KG1 (cell line): Measurements from ENCODE around the gene RPL22L1.
"Not testable (repeated sequence)": the region's sequence is repeated elsewhere in the genome, so short reads cannot be mapped to it uniquely, and the experiment has no call there.

ENCODE experiments used
- DNase-seq: peaks from one replicate; lab custom pipeline; 2025; lab: John Stamatoyannopoulos, UW

RPL22L1 gene

DNA sequence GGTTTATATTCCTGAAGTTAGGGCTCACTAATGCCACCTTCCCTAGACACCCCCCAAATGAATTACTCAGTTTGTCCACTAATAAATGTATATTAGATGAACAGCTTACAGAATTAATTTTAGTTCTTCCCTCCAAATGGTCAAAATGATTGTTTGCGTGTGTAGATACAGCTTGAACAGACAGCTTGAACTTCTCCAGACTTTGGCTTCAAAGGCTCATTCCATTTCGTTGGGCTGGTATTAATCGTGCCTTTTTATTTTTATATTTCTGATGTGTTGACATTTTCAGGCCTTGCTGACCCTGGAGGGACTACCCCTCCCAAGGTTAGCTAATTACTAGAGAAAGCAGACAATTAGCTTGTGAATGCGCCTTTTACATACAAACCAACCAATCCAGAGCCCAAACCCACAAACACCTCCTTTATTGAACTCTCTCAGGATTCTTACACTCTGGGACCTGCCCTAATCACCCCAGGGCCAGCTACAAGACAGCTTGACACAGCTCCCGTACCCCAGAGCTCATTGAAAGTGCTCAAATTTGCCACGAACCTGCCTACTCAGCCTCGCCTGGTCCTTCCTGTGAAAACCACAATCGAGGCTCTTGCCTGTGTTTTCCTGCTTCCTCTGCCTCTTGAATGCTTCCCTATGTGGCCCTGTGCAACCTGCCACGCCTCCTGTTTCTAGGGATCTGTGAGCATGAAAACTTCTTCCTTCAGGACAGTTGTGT lies 40.3 kb downstream of the RPL22L1 start:
- DNase-seq: no peak

DNA sequence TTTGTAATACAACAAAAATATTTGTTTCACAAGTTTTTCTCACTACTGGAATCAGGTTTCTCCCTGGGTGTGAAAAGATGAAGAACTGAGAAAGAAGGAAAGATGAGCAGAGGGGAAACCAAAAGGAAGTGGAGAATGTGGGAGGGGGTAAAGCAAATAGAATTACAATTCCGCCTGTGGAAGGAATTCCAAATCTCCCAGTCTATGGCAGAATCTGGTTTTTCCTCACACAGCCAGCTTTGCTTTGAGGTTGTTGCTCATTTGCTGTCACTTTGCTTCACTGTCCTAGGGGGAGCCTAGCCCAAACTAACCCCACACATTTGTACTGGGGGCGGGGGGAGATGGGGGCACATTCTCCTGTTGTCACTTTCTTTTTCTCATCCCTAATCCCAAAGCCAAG lies 43.9 kb downstream of the RPL22L1 start:
- no peak for DNase-seq

GRCh38 chr3:170823562-170823961 lies 46.4 kb downstream of the RPL22L1 start:
- DNase-seq: not testable (repeated sequence)

- not testable (repeated sequence) for DNase-seq
Observed at GRCh38 chr3:170818325-170818724, 51.7 kb downstream of the RPL22L1 start.

DNA sequence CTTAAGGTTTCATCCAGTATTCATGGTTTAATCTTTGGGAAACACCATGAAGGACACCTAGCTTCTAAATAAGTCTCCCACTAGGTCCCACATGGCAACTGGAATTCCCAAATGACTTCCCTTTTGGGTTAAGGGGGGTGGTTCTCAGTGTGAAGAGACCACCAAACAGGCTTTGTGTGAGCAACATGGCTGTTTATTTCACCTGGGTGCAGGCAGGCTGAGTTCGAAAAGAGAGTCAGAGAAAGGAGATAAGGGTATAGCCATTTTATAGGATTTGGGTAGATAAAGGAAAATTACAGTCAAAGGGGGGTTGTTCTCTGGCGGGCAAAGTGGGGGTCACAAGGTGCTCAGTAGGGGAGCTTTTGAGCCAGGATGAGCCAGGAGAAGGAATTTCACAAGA lies 52.5 kb downstream of the RPL22L1 start:
- DNase-seq: not testable (repeated sequence)

DNA sequence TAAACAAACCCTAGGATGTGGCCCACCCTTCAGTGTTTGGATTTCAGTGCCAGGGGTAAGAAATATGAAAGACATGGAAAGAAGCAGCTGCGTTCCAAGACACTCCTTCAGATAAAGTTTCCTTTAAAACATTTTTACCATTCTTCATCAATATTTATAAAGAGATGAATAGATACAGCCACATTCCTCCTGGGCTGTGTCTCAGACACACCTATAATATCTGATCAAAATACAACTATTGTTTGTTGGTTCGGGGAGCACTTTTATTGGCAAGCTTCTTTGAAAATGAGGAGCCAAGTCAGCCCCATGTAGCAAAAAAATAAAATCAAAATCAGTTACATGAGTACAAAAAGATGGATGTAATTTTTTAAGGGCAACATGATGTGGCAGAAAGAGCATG lies 53.2 kb downstream of the RPL22L1 start:
- no peak for DNase-seq

- no peak for DNase-seq
Observed at GRCh38 chr3:170816341-170816740, 53.7 kb downstream of the RPL22L1 start.

DNA sequence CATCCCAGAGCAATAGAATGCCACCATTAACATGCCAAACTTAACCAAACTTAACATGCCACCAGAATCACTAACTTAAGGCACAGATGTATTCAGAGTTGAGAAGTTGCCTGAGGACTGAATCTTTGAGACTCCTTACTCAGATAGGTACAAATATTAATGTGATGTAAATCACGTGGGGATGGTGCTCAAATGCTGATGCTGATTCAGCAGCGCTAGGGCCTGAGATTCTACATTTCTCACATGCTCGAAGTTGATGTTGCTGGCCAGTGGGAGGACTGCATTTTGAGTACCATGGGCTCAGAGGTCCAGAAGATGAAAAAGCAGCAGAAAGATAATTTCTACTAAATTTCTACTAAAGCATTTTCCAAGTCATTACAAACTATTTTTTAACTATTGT lies 54.1 kb downstream of the RPL22L1 start:
- no peak for DNase-seq

DNA sequence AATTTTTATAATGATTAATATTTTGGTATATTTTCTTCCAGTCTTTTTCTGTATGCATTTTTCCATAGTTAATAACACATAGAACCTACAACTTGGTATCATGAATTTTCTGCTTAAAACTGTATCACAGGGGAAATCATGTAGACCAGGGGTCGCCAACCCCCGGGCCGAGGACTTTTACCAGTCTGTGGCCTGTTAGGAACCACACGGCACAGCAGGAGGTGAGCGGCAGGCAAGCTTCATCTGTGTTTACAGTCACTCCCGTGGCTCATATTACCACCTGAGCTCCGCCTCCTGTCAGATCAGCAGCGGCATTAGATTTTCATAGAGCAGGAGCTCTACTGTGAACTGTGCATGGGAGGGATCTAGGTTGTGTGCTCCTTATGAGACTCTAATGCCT lies 54.7 kb downstream of the RPL22L1 start:
- no peak for DNase-seq
